ENCODE results near the gene SPCS3. TPM values are rescaled to one million over a fixed set of nuclear protein-coding genes. Genes with fewer than 3 reads are reported as not detected.

The SPCS3 gene
- total and polyA plus RNA-seq, 2 experiments from 2014 or later = 102 to 148 TPM

- H3K79me2 ChIP-seq = no peaks in the 10 kb centered on the region
- no peaks in the 10 kb centered on the region for H4K20me1 ChIP-seq (ENCODE audit: insufficient read depth, poor library complexity, severe bottlenecking)
- DNase-seq (ENCODE audit: low spot score) = no peak
- no peaks in the 10 kb centered on the region for H3K36me3 ChIP-seq (replicated peaks; ENCODE audit: insufficient read depth, low read depth)
- WGBS (ENCODE audit: low lambda C conversion rate, missing lambda C conversion rate) = 6% methylated on average over 1 of the region's 1 CpG
- H3K4me3 ChIP-seq = no peak overlapping the region
- H3K27me3 ChIP-seq = no peaks in the 10 kb centered on the region
- no peak overlapping the region for H2AFZ ChIP-seq
- H3K4me2 ChIP-seq = no peak overlapping the region
- H3K9me3 ChIP-seq (ENCODE audit: low read depth) = no peaks in the 10 kb centered on the region
- no peak for TF ChIP-seq EZH2 (IDR thresholded peaks at IDR 0.05; ENCODE audit: borderline replicate concordance)
- no peak for TF ChIP-seq CTCF (IDR thresholded peaks at IDR 0.05; ENCODE audit: poor library complexity)
- TF ChIP-seq EZH2phosphoT487 (IDR thresholded peaks at IDR 0.05; ENCODE audit: low read depth, severe bottlenecking, unreplicated experiment) = no peak
- no peaks in the 10 kb centered on the region for H3K9me2 ChIP-seq (replicated peaks; ENCODE audit: insufficient read depth)
- H3K27ac ChIP-seq = no peak overlapping the region
- no peaks in the 10 kb centered on the region for H3K4me1 ChIP-seq (ENCODE audit: insufficient read depth)
These were observed 15.8 kb upstream of the SPCS3 start for GRCh38 chr4:176303938-176304337.

- no peak for DNase-seq (ENCODE audit: low spot score)
- Histone ChIP-seq H3K9me3 (ENCODE audit: low read depth) (no peaks in the 10 kb centered on the region), H3K27me3 (peaks cover 8% of the 10 kb centered on the region), H3K9me2 (replicated peaks; ENCODE audit: insufficient read depth) (no peaks in the 10 kb centered on the region), H3K4me3 (no peak overlapping the region), H3K36me3 (replicated peaks; ENCODE audit: insufficient read depth, low read depth) (no peaks in the 10 kb centered on the region), H3K4me2 (no peak overlapping the region), H4K20me1 (ENCODE audit: insufficient read depth, poor library complexity, severe bottlenecking) (no peaks in the 10 kb centered on the region), H3K79me2 (no peaks in the 10 kb centered on the region), H2AFZ (no peak overlapping the region), H3K4me1 (ENCODE audit: insufficient read depth) (no peaks in the 10 kb centered on the region), H3K27ac (no peak overlapping the region)
- WGBS (ENCODE audit: low lambda C conversion rate, missing lambda C conversion rate) = 94% methylated on average over 6 of the region's 6 CpGs
- TF ChIP-seq CTCF (IDR thresholded peaks at IDR 0.05; ENCODE audit: poor library complexity) (no peak), EZH2phosphoT487 (IDR thresholded peaks at IDR 0.05; ENCODE audit: low read depth, severe bottlenecking, unreplicated experiment) (no peak), EZH2 (IDR thresholded peaks at IDR 0.05; ENCODE audit: borderline replicate concordance) (no peak)
These were observed 12.7 kb upstream of the SPCS3 start for GRCh38 chr4:176306837-176307665.

GRCh38 chr4:176307666-176307930, 12.2 kb upstream of the SPCS3 start:
- Histone ChIP-seq H3K9me2 (replicated peaks; ENCODE audit: insufficient read depth) (no peaks in the 10 kb centered on the region), H3K79me2 (no peaks in the 10 kb centered on the region), H3K36me3 (replicated peaks; ENCODE audit: insufficient read depth, low read depth) (no peaks in the 10 kb centered on the region), H2AFZ (no peak overlapping the region), H3K4me2 (no peak overlapping the region), H3K27ac (no peak overlapping the region), H3K4me1 (ENCODE audit: insufficient read depth) (no peaks in the 10 kb centered on the region), H3K4me3 (no peak overlapping the region), H4K20me1 (ENCODE audit: insufficient read depth, poor library complexity, severe bottlenecking) (no peaks in the 10 kb centered on the region), H3K9me3 (ENCODE audit: low read depth) (no peaks in the 10 kb centered on the region), H3K27me3 (peaks cover 8% of the 10 kb centered on the region)
- WGBS (ENCODE audit: low lambda C conversion rate, missing lambda C conversion rate) = 91% methylated on average over 6 of the region's 6 CpGs
- no peak for DNase-seq (ENCODE audit: low spot score)
- TF ChIP-seq EZH2phosphoT487 (IDR thresholded peaks at IDR 0.05; ENCODE audit: low read depth, severe bottlenecking, unreplicated experiment) (no peak), EZH2 (IDR thresholded peaks at IDR 0.05; ENCODE audit: borderline replicate concordance) (no peak), CTCF (IDR thresholded peaks at IDR 0.05; ENCODE audit: poor library complexity) (no peak)
